ENCODE results near the gene WNT11. TPM values are rescaled to one million over a fixed set of nuclear protein-coding genes. Genes with fewer than 3 reads are reported as not detected.

WNT11 gene
- total RNA-seq, 1 experiment from 2014 or later: not detected

GRCh38 chr11:76159983-76160661 is 46.2 kb downstream of the WNT11 start:
- no peak overlapping the region for H2AFZ ChIP-seq (ENCODE audit: low read length)
- H3K23me2 ChIP-seq (ENCODE audit: insufficient read length, low read depth, low read length, poor library complexity, severe bottlenecking): no peaks in the 10 kb centered on the region
- no CpG with 5 or more reads among the region's 14 CpGs for WGBS (ENCODE audit: extremely low coverage, insufficient read length, low lambda C conversion rate)
- H3K27me3 ChIP-seq (ENCODE audit: insufficient read depth, low read length): no peaks in the 10 kb centered on the region; the same call in 1 of the 2 replicates
- H3K23ac ChIP-seq (ENCODE audit: insufficient read length, low read depth, low read length): no peak overlapping the region
- H2BK5ac ChIP-seq (ENCODE audit: insufficient read length, low read length): no peak overlapping the region
- H3K36me3 Mint-ChIP-seq (ENCODE audit: insufficient read depth in 1 of 3, low read depth in 3 of 3): no peaks in the 10 kb centered on the region
- H3K79me2 ChIP-seq (ENCODE audit: insufficient read depth, low read length): no peaks in the 10 kb centered on the region
- H3K9me3 Mint-ChIP-seq: no peaks in the 10 kb centered on the region; a peak in 1 of 5 replicates
- H3K14ac ChIP-seq (ENCODE audit: insufficient read depth, low read length): no peak overlapping the region; the same call in 1 of the 2 replicates
- DNase-seq: no peak
- H3K4me1 Mint-ChIP-seq: 0 out of 4 replicates have a peak, but pooled peaks cover 0 to 3% of the 10 kb centered on the region in 2 experiments
- H4K91ac ChIP-seq (ENCODE audit: insufficient read length, low read depth, low read length): no peak overlapping the region
- H3K56ac ChIP-seq (ENCODE audit: insufficient read length, low read depth, low read length): no peak overlapping the region
- no peak overlapping the region for H3K4me2 ChIP-seq (ENCODE audit: insufficient read depth, insufficient read length, low read length)
- H4K20me1 ChIP-seq (ENCODE audit: control insufficient read depth, insufficient read depth, insufficient read length): no peaks in the 10 kb centered on the region
- H4K5ac ChIP-seq (ENCODE audit: insufficient read length, low read depth, low read length): no peak overlapping the region
- H2BK20ac ChIP-seq (ENCODE audit: low read depth, low read length, poor library complexity, severe bottlenecking): no peak overlapping the region
- no peak overlapping the region for H3T11ph ChIP-seq (ENCODE audit: low read length)
- no peak overlapping the region for H2BK120ac ChIP-seq (ENCODE audit: low read depth, low read length, poor library complexity, severe bottlenecking)
- TF ChIP-seq CTCF (conservative IDR thresholded peaks at IDR 0.05): no peak
- peaks cover 44% of the 10 kb centered on the region for H3K27me3 Mint-ChIP-seq (ENCODE audit: low read depth)
- H3K27ac ChIP-seq (ENCODE audit: insufficient read length, low read depth, low read length): no peak overlapping the region
- no peak overlapping the region for H2BK15ac ChIP-seq (ENCODE audit: low read depth, low read length)
- H3K27ac Mint-ChIP-seq: no peak overlapping the region
- H2BK12ac ChIP-seq (ENCODE audit: insufficient read length, low read depth, low read length): no peak overlapping the region
- H3K79me1 ChIP-seq (ENCODE audit: insufficient read depth, low read depth, low read length, poor library complexity, severe bottlenecking): no peaks in the 10 kb centered on the region
- no peak overlapping the region for H3K4me3 Mint-ChIP-seq
- H2AK5ac ChIP-seq (ENCODE audit: insufficient read length, low read length): no peak overlapping the region
- no peak overlapping the region for H3K18ac ChIP-seq (ENCODE audit: insufficient read length, low read depth, low read length)
- H3K4me1 ChIP-seq (ENCODE audit: insufficient read depth, low read length): no peaks in the 10 kb centered on the region
- no peak overlapping the region for H3K9ac ChIP-seq (ENCODE audit: extremely low read depth, insufficient read length, low read length)
- no peak overlapping the region for H3K4ac ChIP-seq (ENCODE audit: low read depth, low read length)
- no peak overlapping the region for H4K8ac ChIP-seq (replicated peaks; ENCODE audit: insufficient read length, low read depth, low read length)
- no peaks in the 10 kb centered on the region for H3K9me3 ChIP-seq (ENCODE audit: control insufficient read depth, low read depth, low read length)
